NCI-H2196 (cell line): ENCODE measurements around the gene EFHC1.
"Not testable (repeated sequence)": the region's sequence is repeated elsewhere in the genome, so short reads cannot be mapped to it uniquely, and the experiment has no call there.

Experiments used
- DNase-seq: peaks from one replicate; lab custom pipeline; 2025; ENCODE audit not compliant: unreplicated experiment; lab: John Stamatoyannopoulos, UW

The EFHC1 gene

DNA sequence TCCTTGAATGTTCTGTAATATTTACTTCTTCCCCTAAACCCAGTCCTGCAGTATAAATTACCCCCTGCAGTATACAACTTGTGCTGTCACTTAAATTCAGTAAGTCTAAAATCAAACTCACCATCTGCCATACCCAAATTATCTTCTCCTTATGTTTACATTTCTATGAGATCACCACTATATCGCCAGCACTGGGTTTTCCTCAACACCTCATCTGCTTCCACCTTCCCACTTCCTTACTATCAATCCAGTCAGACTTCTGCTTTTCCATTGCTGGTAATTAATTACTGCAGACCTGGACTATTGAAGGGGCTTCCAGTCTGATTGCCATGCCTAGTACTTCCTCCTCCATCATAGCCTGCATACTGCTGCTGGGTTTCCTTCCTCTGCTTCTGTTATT lies 15.2 kb downstream of the EFHC1 start:
- DNase-seq, result no peak

DNA sequence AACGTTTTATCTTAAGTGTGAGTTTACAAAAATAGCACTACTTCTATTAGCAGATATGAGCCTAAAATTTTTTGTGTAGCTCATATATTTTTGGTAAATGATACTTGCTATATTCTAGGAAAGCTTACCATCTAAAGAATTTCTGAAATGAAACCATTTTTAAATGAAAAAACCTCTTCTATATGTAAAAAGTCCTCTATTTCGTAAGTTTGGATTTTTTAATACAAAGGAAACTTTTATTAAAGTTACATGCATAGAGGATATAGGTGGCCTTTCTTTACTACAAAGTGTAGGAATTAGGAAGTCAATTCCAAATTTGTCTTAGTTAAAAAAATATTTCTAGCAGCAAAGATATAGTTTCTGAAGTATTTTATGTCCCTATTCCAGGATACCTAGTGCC lies 18.8 kb downstream of the EFHC1 start:
- no peak for DNase-seq

DNA sequence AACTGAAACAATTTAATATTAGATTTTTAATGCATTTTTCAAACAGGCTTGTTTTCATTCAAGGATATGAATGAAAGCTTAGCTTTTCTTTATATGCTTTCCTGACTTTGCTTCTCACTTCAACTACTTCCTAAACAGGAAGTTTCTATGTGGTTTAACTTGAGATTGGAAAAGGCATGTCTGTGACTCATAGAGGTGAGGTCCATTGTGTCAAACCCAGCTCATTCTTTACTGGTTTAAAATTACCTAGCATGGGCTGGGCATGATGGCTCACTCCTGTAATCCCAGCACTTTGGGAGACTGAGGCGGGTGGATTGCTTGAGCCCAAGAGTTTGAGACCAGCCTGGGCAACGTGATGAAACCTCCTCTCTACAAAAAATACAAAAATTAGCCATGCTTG lies 34.4 kb downstream of the EFHC1 start:
- DNase-seq, result no peak

DNA sequence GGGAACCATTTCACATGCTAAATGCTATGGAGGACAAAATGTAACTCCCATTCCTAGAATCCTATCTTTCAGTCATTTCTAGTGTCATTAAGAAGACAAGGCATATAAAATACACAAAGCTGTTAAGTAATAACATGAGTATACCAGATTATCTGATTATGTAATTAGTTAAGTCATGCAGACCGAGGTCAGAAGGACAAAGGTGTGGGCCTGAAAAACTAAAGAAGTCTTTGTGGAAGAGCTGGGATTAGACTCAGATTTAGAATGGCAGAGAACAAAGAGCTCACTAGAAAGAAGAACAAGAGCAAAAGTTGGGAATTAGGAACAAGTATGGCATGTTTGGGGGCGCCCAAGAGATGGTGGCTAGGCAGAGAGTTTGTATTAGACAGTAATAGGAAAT lies 37.0 kb downstream of the EFHC1 start:
- DNase-seq, result no peak

DNA sequence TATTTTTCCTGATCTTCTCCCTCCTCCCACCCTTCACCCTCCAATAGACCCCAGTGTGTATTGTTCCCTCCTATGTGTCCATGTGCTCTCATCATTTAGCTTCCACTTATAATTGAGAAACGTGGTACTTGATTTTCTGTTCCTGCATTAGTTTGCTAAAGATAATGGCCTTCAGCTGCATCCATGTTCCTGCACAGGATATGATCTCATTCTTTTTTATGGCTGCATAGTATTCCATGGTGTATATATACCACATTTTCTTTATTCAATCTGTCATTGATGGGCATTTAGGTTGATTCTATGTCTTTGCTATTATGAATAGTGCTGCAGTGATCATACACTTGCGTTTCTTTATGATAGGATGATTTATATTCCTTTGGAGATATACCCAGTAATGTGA lies 41.1 kb downstream of the EFHC1 start:
- not testable (repeated sequence) for DNase-seq

DNA sequence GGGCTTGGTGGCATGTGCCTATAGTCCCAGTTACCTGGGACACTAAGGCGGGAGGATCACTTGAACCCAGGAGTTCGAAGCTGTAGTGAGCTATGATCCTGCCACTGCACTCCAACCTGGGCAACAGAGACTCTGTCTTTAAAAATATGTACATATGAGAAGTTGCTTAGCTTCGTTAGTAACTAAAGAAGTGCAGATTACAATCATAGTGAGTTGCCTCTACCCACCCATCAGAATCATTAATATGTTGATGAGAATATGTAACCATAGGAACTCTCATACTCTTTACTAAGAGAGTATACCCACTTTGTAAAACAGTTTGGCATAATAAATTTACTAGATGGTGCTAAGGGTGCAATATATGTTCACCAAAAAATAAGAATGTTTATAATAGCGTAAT lies 54.0 kb downstream of the EFHC1 start:
- DNase-seq, result no peak

DNA sequence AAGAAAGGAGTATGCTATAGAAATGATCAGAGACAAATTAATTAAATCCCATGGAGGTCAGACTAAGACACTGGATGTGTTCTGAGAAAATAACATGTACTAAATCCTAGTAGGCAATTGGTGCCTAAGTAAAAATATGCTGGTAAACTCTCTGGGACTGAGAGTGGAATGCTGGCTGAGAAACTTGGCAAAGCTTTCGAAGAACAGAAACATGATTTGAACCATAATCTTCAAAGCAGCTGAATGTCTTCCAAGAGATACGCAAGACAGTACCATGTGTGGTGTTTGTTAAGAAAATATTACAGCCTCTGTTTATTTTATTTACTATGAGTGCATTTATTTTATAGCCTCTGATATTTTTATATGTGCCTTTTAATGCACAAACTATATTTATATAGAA lies 55.2 kb downstream of the EFHC1 start:
- no peak for DNase-seq

DNA sequence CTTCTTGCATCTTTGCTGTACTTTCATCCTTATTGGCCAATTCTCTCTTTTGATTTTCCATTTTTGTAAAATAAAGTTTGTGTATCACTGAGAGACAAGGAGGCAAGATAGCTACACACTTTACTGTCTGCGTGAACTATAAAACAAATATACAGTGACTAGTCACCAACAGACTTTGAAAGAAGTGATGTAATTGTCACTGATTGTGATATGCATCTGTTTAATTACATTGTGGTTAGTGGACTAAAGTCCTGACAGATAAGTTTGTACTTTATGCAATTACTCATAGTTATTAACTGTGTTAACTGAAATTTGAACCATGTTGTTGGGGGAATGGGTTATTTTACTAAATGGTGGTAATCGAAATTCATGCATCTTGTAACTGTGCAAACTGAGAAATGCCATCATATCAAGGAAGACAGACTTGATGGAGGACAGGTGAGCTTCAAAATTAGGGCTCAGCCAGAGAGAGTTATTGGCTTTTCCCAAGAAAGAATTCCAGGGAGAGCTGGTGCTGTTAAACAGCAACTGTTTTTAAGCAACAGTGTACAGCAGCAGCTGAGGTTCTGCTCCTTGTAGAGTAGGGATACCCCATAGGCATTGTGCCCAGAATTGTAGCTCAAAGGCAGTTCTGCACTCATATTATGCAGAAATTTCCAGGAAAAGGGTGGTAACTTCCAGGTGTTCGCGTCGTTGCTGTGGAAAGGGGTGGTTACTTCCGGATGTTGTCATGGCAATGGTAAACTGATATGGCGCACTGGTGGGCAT lies 62.9 kb downstream of the EFHC1 start:
- DNase-seq, result no peak

DNA sequence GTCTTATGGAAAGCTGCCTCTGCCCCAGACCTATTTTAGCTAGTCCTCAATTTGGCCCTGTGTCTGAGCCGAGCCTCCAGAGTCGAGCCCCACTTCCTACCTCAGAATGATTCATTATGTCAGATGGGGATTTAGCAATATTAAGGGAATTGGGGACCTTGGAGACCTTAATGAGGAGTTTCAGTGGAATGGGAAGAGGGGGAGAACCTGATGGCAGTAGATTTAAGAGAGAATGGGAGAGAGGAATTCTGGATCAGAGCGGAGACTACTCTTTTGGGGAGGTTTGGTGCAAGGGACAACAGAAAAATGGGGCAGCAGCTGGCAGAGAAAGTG lies 63.5 kb downstream of the EFHC1 start:
- DNase-seq, result no peak

DNA sequence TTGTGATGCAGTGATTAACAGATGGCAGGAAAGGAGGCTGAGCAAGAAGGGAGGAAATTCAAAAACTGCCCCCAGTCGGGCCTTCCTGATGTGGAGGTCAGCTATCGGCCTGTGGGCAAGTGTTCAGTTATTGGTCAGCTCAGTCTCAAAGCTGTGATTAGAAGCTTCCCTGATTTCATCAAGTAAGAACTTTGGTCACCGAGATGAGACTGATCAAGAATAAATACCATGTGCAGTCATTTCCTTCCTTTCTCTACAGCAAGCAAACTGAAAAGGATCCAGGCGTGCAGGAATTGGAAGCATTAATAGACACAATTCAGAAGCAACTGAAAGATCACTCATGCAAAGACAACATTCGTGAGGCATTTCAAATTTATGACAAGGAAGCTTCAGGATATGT lies 69.7 kb downstream of the EFHC1 start:
- DNase-seq, result no peak

DNA sequence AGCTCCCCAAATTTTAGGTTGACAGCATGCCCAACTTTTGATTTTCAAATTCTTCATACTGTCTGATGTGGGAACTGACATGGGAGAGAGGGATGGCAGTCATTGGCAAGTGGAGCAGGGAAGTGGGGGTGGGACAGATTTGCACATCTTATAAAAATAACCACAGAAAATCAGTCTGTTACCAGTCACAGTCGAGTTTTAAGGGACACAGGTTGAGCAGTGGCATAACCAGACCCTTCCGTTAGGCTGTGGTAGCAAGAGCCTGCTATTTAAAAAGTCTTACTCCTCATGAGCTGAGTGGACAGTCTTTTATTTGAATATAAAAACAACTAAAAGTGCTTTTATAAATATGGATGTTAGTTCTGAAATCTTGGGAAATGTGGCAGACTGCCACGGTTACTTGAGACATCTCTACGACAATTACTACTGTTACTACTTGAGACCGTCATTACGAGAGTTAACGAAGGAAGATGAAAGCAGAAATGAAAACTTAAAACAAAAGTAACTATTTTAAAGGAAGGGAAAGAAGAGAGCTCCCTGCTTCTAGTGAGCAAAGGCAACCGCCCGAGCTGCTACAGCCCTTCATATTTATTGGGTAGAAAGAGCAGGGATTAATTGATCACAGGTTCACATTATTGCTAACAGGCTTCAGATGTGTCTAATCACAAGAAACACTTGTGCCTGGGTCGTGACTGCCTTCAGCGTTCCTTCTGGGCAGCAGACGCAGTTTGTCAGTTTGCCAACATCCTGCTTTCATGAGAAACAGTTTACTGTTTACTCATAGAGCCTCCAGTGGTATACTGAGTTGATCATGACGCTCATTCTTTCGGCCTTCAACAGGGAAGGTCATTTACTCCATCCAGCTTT lies 71.3 kb downstream of the EFHC1 start:
- DNase-seq, result no peak

DNA sequence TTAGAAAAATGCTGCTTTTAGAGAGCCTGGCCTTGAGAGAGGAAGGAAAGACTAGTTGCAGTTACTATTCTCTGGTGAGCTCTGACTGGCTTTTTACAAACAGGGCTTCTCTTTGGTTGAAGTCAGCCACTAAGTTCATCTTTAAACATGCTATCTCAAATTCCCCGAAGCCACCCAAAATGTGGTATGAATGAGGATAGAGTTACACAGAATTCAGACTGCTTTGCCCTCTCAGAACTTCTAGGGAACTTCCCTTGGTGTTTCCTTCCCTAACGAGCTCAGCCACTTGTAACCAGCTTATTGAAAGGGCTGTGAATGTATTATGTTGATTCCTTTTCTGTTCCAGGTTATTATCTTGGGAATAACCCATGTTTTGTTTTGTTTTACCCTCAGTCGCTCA lies 73.5 kb downstream of the EFHC1 start:
- no peak for DNase-seq

DNA sequence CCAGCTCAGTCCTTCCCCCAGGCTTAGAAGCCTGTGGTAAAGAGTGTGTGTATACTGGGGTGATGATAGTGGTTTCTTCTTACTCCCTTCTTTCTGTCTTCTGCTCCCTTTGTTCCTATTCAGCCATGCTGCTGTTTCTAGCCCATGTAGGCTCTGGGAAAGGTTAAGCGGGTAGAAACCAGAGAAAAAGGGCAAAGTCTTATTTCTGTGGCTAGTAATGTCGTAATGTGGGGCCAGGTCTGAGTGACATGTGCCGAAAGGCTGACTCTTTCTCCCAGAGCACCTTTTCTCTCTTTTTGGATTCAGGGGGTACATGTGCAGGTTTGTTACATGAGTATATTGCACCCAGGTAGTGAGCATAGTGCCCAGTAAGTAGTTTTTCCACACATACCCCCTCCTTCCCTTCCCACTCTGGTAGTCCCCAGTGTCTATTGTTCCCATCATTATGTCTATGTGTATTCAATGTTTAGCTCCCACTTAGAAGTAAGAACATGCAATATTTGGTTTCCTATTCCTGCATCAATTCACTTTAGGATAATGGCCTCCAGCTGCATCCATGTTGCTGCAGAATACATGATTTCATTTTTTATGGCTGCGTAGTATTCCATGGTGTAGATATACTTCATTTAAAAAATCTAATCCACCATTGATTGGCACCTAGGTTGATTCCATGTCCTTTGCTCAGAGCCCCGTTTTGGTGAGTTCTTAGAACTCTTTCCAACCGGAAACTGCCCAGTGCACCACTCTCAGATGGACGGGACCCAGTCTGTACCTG lies 74.3 kb downstream of the EFHC1 start:
- DNase-seq, result no peak

DNA sequence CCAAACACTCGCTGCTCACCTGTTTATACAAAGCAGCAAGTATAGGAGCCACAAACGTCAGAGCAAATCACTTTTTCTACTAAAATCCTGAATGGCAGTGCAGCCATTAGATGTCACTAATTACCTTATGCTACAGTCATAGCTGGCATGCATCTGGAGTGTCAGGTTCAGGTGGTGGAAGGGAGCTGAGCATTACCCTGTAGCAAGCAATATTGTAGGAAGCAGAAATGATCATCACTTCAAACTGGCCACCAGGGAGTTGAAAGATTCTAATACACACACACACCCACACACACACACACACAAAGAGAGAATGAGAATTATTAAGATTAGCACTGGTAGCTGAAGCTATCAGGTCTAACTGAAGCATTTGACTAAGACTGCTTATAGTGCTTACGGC lies 75.8 kb downstream of the EFHC1 start:
- DNase-seq, result no peak

DNA sequence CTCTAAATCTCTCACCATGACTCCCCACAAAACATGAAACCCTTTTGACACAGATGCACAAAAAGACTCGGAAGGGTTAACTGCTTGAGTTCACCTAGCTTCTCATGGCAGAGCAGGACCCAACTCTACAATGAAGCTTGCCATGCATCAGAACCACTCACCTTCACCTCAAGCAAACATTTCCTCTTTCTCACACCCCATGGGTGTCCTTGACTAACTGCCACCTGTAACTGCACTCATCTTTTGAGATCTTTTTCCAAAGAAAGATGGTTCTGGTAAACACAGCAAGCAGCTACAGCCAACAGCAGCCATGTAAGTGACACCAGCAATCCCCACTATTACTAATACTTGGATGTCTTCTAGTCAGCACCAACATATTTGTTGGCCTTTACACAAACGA lies 76.5 kb downstream of the EFHC1 start:
- no peak for DNase-seq

DNA sequence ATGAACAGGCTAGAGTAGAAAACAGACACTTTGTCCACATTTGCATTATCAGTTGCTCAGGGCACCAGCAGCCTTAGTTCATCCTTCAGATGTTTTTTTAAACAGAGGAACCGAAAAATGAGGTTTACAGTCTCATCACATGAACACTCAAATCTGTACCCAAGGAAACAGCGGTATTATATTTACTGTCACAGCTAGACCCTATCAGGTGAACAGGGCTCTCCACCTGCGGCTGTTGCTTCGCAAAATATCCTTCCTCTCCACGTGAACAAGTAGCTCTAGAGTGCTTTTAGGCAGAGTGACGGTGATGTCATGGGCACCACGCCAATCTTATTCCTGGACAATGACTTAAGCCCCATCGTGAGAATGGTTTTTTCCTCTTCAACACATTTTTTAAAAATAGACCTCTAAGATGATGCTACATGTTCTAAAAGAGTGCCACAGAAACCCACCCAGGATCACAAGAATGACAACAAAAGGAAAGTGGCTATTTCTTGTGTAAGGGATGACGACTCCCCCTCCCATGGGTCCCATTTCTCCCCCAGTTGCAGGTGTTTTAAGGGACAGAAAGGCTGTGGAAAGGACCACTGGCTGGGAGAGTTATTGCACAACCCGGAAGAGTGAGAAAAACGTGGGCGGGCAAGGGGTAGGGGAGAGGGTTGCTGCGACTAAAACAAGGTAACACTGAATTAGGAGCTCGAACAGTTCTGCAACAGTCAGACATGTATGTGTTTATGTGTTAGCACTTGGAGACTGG lies 77.7 kb downstream of the EFHC1 start:
- DNase-seq, result peak; percentile 61

DNA sequence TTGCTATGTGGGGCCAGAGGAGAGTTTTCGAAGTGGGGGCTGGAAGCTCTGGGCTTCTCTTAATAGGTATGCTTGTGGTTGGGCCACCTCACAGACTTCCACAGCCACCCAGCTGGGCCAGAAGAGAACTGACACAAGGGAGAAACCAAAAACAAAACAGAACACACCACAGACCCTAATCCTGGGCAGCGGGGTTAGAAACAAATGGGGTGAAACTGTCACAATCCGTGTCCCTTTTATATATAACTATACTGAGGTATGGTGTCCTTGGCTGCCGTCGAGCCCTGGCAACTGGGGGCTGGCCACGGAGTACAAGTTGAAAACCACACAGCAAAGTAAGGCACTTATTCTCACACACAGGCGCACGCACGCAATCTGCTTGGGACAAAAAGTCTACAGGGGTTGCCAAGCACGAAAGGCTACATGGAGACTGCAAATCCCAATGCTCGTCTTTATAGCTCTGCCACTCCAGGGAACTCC lies 78.4 kb downstream of the EFHC1 start:
- DNase-seq, result no peak

DNA sequence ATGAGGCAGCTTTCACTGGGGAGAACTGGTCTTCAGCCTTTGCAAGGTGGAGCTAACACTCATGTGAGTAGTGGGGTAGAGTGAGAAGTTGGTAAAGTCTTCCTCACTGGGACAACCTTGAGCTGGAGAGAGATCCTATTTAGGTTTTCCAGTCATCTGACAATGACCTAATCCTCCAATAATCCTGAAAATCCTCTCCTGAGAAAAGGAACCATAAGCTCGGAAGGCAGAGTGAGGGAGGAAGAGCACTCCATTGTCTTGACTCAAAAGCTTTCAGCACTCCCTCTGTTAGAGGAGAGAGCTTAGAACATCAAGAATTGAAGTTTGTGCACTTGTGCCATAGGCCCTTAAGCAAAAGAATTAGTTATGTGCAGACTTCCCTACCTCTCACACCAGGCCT lies 78.9 kb downstream of the EFHC1 start:
- no peak for DNase-seq

DNA sequence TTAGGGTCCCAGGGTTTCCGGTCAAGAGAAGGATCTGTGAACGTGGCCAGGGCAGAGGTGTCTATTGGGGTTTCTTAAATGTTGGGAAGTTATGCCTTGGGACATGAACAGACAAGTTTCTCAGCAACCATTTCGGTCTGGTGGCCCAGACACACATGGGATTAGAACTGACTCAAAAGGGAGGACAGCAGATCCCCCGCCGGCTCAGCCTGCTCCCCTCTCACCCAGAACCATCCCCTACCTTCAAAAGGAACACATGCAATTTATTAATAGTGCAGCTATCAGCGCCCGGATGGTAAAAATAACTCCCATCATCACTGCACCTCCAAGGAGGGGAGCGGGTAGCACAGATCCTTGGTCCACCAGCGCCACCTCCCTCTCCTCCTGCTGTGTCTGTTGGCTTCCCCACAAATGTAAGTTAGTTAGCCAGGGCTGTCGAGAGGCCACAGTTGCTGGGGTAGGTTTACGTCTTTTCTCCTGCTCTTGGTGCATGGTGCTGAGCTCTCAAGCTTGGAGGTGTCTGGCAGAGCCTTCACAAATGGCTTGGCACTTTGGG lies 79.6 kb downstream of the EFHC1 start:
- DNase-seq, result no peak

DNA sequence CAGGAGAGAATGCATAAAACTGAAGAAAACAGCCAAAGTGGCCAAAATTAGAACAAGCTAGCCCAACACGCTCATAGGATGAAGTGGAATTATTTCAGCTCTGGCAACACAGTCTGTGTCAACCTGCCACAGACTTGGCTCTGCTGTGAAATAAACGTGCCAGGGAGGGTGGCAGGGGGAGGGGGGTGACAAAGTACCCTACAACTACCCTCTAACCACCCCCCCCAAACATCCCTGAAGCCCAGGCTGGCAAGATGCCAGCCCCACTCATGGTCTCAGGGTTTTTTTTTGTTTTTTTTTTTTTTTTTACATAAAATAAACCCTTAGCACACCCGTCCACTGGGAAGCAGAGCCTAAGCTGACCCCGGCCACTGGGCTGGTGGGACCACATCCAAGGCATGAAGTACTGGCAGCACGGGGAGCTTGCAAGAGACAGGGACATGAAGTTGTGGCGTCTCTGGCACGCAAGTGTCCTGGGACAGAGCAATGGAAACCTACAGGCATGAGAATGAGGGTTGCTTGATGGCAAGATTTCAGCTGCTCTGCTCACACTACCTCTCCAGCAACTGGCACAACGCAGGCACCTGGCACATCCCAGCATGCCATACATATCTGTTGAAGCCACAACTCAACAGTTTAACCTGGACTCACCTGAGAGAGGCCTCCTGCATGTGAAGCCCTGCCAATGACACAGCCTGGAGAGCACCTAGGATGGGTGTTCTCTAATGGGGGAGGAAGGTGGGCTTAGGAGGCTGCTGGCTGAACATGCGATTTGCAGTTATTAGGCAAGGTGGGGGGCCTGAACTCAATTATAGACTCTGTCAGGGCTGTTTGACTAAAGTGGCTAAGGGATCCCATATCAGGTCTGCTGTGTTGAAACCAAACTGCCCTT lies 80.3 kb downstream of the EFHC1 start:
- no peak for DNase-seq
